22Rv1 (cell line): ENCODE data around the gene DCAF11.

ENCODE experiments used
- CTCF ChIP-seq: fragments of 450-650 bp; IDR thresholded peaks from 2 replicates; pipeline ENCODE4 v1.5.1; 2017; ENCODE audit warnings: mild to moderate bottlenecking
- ZFX ChIP-seq: fragments of 450-650 bp; IDR thresholded peaks from 2 replicates; pipeline ENCODE4 v1.6.1; 2017; ENCODE audit warnings: antibody characterized with exemption, borderline replicate concordance

GRCh38 chr14:24123424-24124417, 9.1 kb downstream of the DCAF11 start:
- TF ChIP-seq CTCF (no peak), ZFX (no peak)
